Stomach smooth muscle (tissue), 2 donors: ENCODE measurements around the gene TOR1AIP2.

Experiments used
- H3K27ac ChIP-seq: one replicate; pipeline ENCODE4 v1.7.0; 2013; ENCODE audit warnings: mild to moderate bottlenecking, low read length, inconsistent platforms
- H3K27me3 ChIP-seq, 2 donors: one replicate each; pipeline ENCODE4 v1.7.0; 2013; ENCODE audit warnings: low read length in 2 of 2; ENCODE audit not compliant: insufficient read depth in 2 of 2, control insufficient read depth in 1 of 2
- H3K36me3 ChIP-seq, 2 donors: one replicate each; pipeline ENCODE4 v1.7.0; 2013; ENCODE audit warnings: low read length in 2 of 2; ENCODE audit not compliant: control insufficient read depth in 2 of 2, insufficient read depth in 2 of 2
- H3K4me1 ChIP-seq: one replicate; pipeline ENCODE4 v1.7.0; 2013; ENCODE audit warnings: low read length; ENCODE audit not compliant: control insufficient read depth, insufficient read depth
- H3K4me3 ChIP-seq, 2 donors: one replicate each; pipeline ENCODE4 v1.7.0; 2013; ENCODE audit warnings: low read length in 2 of 2
- H3K9ac ChIP-seq, 2 donors: one replicate each; pipeline ENCODE4 v1.7.0; 2013; ENCODE audit warnings: low read length in 2 of 2, mild to moderate bottlenecking in 1 of 2
- H3K9me3 ChIP-seq, 2 donors: one replicate each; pipeline ENCODE4 v1.7.0; 2013; ENCODE audit warnings: low read length in 2 of 2; ENCODE audit not compliant: control insufficient read depth in 2 of 2
- donor health status: healthy.
- donor health status: Pancreatic carcinoma.

TOR1AIP2 gene

GRCh38 chr1:179877586-179878265 lies at the start of gene TOR1AIP2:
TSS of gene TOR1AIP2 (minus strand) at chr1:179877803. CDS start at chr1:179852665, 25,138 bp downstream.
- Histone ChIP-seq H3K27ac (no peak within 1 kb of the TSS), H3K4me3 (peak within 1 kb of the TSS; percentile 60 to 83), H3K36me3 (peaks cover 0 to 4% of the 10 kb centered on the region in 2 donors), H3K9ac (peak within 1 kb of the TSS; percentile 64 to 81), H3K27me3 (no peaks in the 10 kb centered on the region), H3K4me1 (peaks cover 8% of the 10 kb centered on the region), H3K9me3 (no peaks in the 10 kb centered on the region)

DNA sequence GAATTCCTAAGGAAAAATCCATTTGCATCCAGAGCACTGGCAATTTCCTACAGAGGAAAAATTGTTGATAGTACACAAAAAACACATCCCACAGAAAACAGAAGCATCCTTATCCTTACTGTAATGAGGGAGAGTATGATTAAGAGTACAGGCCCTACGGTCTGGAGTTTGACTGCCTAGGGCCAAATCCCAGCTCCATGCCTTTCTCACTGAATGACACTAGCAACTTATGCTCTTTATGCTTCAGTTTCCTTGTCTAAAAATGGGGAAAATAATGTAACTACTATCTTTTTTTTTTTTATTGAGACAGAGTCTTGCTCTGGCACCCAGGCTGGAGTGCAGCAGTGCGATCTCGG lies 49.2 kb upstream of the TOR1AIP2 start:
- H3K27me3 ChIP-seq: no peaks in the 10 kb centered on the region
- no peak overlapping the region for H3K27ac ChIP-seq
- no peaks in the 10 kb centered on the region for H3K36me3 ChIP-seq
- H3K4me3 ChIP-seq: no peak overlapping the region
- H3K4me1 ChIP-seq: no peaks in the 10 kb centered on the region
- no peaks in the 10 kb centered on the region for H3K9me3 ChIP-seq
- H3K9ac ChIP-seq: no peak overlapping the region

DNA sequence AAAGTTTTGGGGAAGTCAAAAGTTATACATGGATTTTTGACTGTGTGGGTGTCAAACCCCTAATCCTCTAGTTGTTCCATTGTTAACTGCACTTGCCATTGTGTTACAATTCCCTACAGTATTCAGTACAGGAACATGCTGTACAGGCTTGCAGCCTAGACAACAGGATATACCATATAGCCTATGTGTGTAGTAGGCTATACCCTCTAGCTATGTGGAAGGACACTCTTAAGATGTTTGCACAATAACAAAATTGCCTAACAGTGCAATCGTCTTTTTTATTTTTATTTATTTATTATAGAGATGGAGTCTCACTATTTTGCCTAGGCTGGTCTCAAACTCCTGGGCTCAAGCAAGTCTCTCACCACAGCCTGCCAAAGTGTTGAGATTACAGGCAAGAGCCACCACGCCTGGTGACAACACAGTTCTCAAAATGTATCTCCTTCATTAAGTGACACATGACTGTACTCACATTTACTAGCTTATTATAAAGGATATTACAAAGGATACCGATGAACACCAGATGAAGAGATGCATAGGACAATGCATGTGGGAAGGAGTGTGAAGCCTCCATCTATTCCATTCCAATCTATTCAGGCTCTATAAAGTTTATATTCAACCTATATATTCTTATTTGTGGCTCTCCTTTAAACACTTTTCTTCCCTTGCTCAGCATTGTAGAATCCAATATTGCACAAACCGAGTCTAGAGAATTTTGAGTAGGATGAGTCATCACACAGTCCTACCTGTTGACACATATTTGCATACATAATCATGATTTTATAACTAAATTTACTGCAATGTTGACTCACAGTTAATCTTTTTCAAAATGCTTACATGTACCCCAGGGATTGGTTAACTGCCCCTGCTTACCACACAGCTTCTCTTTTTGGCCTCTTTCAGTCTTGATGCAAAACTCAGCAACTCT lies 48.6 kb upstream of the TOR1AIP2 start:
- no peaks in the 10 kb centered on the region for H3K36me3 ChIP-seq
- H3K27me3 ChIP-seq: no peaks in the 10 kb centered on the region
- no peaks in the 10 kb centered on the region for H3K9me3 ChIP-seq
- H3K4me3 ChIP-seq: no peak overlapping the region
- H3K4me1 ChIP-seq: no peaks in the 10 kb centered on the region
- H3K9ac ChIP-seq: no peak overlapping the region
- H3K27ac ChIP-seq: no peak overlapping the region

DNA sequence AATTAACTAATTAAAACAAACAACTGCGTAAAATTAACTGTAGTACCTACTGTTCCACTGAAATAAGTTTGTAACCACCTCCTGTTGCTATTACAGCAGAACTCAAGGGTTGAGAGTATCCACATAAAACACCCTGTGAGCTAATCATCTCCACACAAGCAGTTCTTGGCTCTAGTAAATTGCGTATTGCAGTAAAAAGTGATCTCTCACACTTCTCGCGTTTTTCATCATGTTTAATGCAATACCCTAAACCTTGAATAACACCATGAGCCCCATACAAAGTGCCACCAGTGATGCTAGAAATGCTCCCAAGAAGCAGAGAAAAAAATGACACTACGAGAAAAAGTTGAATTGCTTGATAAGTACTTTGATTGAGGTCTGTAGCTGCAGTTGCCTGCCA lies 47.7 kb upstream of the TOR1AIP2 start:
- Histone ChIP-seq H3K27ac (no peak overlapping the region), H3K9me3 (no peaks in the 10 kb centered on the region), H3K27me3 (no peaks in the 10 kb centered on the region), H3K4me3 (no peak overlapping the region), H3K9ac (no peak overlapping the region), H3K36me3 (no peaks in the 10 kb centered on the region), H3K4me1 (no peaks in the 10 kb centered on the region)

DNA sequence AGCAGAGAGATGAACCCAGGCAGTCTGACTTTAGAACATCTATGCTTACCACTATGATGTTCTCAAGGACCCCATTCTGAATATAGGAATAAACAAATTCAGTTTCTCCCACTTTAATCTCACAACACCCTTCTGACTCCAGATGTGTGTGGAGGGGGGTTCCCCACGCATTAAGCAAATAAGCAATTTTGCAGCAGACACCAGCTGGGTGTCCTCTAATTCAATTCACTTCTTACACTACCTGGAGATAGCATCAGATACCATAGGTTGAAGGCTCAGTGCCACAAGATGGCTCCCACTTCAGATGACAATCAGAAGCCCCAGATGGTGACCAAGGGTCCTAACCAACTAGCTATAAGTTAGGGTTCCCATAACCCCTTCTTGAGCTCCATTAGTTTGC lies 46.7 kb upstream of the TOR1AIP2 start:
- Histone ChIP-seq H3K9me3 (no peaks in the 10 kb centered on the region), H3K27me3 (no peaks in the 10 kb centered on the region), H3K4me1 (no peaks in the 10 kb centered on the region), H3K27ac (no peak overlapping the region), H3K36me3 (peaks cover 0 to under 1% of the 10 kb centered on the region in 2 donors), H3K4me3 (no peak overlapping the region), H3K9ac (no peak overlapping the region)

DNA sequence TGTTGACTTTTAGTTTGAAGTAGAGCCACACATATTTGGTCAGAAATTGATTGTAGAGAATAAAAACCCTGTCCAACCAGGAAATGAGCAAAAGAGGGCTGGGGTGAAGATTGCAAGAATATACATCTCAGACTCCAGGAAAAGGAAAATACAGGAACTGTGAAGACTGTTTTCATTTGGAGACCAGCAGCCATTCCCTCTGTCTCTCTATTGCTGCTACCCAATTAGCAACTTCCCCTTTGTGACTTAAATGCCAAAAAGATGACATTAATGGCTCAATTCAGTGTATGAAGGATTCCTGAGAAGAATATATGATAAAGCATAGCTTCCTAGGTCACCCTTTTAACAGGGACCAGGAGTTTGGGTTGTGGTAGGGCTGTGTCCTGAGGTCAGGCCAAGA lies 45.4 kb upstream of the TOR1AIP2 start:
- H3K4me3 ChIP-seq: no peak overlapping the region

DNA sequence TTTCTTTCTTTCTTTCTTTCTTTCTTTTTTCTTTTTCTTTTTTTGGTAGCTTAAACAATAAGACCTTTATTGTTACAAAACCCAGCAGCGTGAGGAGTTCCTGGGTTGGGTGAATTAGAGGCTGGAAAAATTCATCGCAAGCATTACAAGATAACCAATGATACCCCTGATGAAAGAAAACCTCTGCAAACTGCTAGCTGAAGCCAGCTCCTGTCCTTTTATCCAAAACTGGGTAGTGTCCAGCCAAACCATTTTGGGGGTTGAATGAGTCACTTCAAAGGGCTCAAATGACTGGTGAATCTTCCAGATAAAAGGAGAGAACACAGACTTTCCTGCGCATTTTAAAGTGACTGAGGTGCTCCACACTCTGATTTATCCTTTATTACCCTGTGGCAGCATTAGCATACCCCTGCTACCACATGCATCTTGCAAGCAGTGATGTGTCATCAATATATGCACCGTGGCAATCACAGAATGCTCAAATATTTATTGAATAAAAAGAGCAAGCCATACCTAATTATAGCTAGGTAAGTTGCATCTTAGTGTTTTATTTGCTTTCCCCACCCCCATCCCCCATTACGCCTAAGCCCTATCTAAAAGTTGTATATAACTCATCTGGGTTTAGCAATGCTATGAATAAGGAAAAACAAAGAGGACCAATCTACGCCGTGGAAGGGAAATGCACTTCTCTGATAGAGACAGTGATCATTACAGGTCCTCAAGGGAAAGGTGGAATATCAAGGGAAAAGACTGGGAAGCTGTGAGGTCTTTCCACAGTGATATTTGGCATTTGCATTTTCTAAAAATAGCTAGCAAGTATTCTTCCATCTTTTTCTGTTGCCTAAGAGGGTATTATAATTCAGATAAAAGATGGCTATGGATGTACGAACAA lies 44.6 kb upstream of the TOR1AIP2 start:
- Histone ChIP-seq H3K4me1 (no peaks in the 10 kb centered on the region), H3K4me3 (no peak overlapping the region), H3K27me3 (no peaks in the 10 kb centered on the region), H3K36me3 (peaks cover 15 to 20% of the 10 kb centered on the region in 2 donors), H3K9ac (no peak overlapping the region), H3K27ac (no peak overlapping the region), H3K9me3 (no peaks in the 10 kb centered on the region)

More for the DNA sequence above, 45.4 kb upstream of the TOR1AIP2 start:
- Histone ChIP-seq H3K4me1 (no peaks in the 10 kb centered on the region), H3K9me3 (no peaks in the 10 kb centered on the region), H3K36me3 (peaks cover 7 to 12% of the 10 kb centered on the region in 2 donors), H3K27ac (no peak overlapping the region), H3K27me3 (no peaks in the 10 kb centered on the region), H3K9ac (no peak overlapping the region)

DNA sequence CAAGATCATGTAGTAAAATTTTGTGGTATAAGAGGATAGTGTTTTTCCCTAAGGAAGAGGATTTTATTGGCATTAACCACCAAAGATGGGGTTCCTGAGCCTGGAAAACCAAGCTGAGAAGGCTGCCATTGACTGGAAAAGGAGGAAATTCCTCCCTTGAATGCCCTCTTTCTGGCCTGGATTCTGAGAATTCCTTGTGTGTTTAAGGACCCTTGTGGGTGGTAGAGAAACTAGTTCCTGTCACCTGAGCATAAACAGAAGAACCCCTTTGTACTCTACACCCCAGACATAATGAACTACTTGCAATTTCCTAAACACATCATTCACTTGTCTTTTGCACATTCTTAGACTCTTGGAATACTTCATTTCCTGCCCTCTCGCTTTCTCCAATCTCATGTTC lies 43.9 kb upstream of the TOR1AIP2 start:
- Histone ChIP-seq H3K27ac (no peak overlapping the region), H3K36me3 (peaks cover 16 to 21% of the 10 kb centered on the region in 2 donors), H3K27me3 (no peaks in the 10 kb centered on the region), H3K4me3 (no peak overlapping the region), H3K4me1 (no peaks in the 10 kb centered on the region), H3K9ac (no peak overlapping the region), H3K9me3 (no peaks in the 10 kb centered on the region)

- Histone ChIP-seq H3K36me3 (peaks cover 28 to 37% of the 10 kb centered on the region in 2 donors), H3K9me3 (no peaks in the 10 kb centered on the region), H3K9ac (no peak overlapping the region)
Measured at GRCh38 chr1:179917601-179918429, 40.2 kb upstream of the TOR1AIP2 start.

GRCh38 chr1:179911812-179912211 lies 34.2 kb upstream of the TOR1AIP2 start:
- no peak overlapping the region for H3K27ac ChIP-seq
- H3K9ac ChIP-seq: no peak overlapping the region
- peaks cover 25 to 30% of the 10 kb centered on the region in 2 donors for H3K36me3 ChIP-seq
- no peak overlapping the region for H3K4me3 ChIP-seq
- no peaks in the 10 kb centered on the region for H3K27me3 ChIP-seq
- H3K4me1 ChIP-seq: no peaks in the 10 kb centered on the region
- H3K9me3 ChIP-seq: no peaks in the 10 kb centered on the region

More at GRCh38 chr1:179917601-179918429, 40.2 kb upstream of the TOR1AIP2 start:
- no peaks in the 10 kb centered on the region for H3K27me3 ChIP-seq
- H3K4me3 ChIP-seq: no peak overlapping the region
- no peaks in the 10 kb centered on the region for H3K4me1 ChIP-seq
- no peak overlapping the region for H3K27ac ChIP-seq
